DMS79 (cell line): ENCODE results near the gene GNAI3.
A peak's percentile ranks its signal among the peaks of the same experiment; 100 is the strongest.

ENCODE experiments used
- DNase-seq: peaks from one replicate; lab custom pipeline; 2025; lab: John Stamatoyannopoulos, UW

GNAI3 gene

DNA sequence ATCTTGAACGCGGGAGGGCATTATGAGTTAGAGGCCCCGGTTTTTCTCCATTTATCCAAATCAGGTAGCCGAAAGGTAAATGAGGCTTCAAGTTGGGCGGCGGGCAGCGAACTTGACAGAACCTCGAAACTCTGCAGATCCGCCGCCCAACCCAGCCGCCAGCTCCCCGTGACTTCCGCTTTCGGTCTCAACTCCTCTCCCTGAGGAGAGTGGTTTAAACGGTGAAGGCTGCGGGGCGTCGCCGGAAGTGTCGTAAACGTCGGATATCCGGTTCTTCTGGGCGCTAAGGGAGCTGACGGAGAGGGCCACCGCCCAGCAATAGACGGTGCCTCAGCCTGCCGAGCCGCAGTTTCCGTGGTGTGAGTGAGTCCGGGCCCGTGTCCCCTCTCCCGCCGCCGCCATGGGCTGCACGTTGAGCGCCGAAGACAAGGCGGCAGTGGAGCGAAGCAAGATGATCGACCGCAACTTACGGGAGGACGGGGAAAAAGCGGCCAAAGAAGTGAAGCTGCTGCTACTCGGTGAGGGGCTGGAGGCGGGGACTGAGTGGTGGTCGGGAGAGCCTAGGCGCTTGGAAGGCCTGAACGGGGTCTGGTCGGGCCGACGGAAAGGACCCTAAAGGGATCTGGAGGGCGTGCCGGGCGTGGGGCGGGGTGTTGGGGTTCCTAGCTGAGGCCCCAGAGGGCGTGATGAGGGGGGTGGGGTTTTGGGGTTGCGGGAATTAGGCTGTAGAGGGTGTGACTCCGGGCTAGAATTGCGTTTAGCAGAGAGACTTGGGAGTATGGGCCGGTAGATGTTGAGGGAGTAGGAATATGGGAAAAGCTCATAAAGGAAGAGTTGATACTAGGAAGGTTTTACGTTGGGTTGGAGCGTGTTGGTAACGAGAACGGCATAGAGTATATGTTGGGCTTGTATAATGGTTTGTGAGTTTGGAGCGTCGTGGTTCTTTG, at the start of gene GNAI3:
Gene GNAI3, plus strand, starts transcription at position 295 of the 947 bp plus-strand sequence. Its CDS starts 106 bp downstream, at position 401.
- peak; percentile 92 for DNase-seq

DNA sequence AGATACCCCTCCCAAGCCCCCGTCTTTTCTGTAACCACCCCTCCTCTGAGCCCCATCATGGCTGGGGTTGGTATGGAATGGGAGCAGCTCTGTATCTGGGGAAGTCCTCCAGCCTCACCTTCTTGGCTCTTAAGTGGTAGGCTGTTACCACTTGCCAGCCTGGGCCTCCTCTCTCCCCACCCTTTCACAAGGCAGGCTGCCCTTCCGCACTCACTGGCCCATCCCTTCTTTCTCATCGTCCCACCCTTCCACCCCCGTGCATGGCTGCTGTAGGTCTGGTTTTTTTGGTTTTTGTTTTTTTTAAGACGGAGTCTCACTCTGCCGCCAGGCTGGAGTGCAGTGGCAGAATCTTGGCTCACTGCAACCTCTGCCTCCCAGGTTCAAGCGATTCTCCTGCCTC, 49.3 kb upstream of the GNAI3 start:
- no peak for DNase-seq

DNA sequence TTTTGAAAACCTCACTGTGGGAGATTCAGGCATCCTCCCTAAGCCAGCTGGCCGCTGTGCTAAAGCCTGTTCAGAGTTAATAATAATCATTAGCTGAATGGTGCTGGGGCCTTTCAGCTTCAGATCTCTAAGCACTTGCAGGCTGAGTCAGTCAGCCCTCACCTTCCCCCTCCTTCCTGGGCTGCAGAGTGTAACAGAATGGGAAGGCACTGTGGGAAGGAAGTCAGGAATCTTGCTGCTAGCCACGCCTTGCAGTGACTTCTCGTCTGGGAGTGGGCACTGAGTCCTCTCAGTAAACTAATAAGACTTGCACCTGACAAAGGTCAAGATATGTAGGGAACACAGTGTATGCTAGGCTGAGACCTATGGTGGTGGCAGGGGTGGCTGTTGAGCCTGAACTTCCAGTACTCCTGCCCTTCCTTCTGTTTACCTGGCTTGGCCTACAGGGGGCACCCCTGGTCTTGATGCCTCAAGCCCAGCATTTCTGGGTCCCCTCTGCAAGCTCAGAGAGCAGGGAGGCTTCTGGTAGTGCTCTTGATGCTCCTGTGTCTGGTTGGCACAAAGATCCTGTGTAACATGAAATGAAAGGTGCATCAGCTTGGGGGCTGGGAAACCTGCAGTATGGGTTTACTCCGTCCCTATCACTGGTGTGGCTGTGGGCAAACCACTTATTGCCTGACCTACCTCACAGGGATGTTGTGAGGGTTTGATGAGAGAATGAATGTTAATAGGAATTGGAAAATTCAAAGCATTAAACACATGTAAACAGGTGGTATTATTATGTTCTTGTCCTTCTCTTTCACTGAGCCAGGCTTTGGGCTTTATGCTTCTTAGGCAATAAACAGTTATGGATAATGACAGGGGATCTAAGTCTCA, 48.5 kb upstream of the GNAI3 start:
- peak; percentile 36 for DNase-seq

DNA sequence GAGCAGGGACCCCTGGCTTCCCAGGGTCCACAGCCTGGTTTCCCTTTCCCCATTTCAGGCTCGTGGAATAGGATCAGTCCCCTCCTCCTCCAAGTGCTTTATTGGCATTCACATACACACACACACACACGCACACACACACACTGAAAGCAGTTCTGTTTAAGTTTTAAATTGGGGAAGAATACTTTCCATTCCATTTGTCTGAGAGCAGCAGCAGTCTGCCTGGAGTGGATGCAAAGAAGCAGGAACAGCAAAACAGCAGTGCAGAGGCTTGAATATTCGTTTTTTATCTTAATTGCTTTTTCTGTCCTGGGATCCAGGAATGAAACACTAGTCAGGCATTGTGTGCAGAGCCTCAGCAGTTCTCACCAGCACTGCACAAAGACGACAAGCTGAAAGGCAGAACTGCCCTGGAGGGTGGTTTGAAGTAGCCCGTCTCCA, 47.5 kb upstream of the GNAI3 start:
- DNase-seq: no peak

DNA sequence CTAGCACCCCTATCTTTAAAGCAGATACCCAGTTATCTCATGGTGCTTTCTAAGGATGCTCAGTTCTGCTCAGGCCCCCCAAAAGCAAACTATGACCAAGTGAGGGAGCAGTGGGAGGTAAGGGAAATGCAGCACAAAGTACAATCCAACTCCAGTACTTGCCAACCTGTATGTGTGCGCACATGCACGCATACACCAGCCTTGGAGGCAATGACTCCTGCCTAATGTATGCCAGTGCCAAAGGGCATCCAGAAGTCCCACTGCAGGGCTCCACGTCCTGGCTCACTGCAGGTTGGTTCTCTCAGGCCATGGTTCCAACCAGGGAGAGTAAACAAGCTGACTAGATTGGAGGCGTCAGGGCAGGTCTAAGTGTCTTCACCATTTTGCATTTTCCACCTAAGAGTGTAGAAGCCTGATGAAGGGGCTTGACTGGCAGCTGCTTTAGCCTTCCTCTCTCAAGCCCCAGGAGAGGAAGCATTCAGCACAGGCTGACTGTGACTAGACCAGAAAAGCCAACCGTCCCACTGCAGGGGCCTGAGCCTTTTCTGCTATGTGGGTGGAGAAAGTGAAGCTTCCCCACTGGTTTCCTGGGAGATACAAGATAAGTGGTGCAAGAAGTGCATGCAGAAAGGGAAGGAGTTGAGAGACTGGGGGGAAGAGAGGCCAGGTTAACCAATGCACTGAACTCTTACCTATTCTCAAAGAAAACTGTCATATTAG, 46.6 kb upstream of the GNAI3 start:
- DNase-seq: no peak

DNA sequence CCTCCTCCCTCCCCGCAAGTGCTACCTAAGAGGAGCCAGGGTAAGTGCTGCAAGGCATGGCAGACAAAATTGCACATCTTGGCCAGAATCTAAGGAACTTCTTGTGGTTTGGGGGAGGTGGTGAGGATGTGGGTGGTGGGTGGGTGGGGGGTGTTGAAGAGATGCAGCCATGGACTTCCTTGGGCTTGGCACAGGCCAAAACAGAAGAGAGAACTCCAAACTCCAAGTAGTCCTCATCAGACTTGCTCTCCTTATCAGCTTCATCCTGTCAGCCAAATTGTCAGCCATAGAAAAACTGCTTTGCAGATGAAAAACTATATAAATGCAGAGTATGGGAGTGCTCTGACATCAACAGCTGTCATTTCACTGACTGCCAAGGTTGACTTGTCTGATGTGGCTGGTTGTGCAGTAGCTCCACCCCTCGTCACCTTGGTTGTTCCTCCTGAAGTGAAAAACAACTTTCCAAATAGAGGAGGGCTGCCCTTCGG, 46.0 kb upstream of the GNAI3 start:
- no peak for DNase-seq

DNA sequence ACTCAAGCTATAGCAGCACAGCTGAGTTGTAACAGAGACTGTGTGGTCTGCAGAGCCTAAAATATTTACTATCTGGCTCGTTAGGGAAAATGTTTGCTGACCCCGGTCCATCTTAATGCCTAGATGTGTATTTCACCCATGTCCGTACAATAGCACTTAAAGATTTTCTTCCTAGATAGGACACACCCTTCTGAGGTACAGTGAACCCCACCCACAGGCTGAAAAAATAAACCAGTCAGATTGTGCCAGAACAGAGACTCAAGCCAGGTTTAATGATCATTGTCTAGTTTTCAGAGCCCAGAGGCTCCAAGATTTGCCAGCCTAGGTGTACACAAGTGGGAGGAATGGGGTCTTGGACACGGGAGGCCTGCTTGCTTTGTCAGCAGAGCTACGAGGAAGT, 44.5 kb upstream of the GNAI3 start:
- DNase-seq: no peak

DNA sequence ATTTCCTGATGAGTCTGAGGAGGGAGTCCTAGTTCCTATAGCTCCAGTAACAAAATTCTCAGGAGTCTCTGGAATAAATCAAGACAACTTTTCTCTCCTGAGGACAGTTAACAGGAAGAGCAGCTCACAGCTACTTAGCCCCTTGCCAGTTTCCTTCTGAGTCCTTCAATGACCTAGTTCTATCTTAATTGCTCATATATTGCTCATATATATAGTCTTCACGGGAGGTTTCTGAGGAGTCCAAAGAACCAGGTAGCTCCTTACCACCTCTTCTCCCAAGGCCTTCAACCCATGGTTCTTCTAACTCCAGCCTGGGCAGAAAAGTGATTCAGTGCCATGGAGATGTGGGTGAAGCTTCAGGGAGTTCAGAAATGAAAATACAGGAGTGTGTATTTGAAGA, 43.4 kb upstream of the GNAI3 start:
- DNase-seq: no peak

DNA sequence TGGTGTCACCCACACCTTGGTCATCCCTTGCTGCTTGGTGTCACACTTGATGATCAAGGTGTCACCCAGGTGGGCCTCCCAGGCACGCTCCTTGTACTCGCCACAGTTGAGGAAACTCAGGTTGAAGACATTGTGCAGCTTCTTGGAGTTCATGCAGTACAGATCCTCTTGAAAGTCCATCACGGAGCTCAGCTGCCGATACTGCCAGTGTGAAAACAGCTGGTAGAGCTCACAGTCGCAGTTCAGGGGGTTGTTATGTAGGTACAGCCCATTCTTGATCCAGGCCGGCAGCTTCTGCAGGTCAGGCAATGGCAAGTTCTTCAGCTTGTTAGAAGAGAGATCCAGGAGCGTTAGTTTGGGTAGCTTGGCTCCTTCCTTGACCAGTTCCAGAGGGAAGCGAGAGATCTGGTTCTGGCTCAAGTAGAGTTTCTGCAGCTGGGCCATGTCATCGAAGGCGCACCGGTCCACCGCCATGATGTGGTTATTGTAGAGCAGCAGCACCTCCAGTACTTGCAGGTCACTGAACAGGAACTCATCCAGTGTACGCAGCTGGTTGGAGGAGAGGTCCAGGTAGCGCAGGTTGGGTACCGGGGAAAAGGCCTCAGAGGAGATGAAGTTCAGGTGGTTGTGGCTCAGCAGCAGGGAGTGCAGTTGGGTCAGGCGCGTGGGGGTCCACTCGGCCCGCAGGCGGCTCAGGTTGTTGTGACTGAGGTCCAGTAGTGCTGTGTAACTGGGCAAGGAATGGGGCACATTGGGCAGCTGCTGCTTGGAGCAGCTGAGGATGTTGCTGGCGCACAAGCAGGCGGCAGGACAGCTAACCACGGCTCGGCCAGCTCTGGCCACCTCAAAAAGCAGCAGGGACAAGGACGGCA, 40.2 kb upstream of the GNAI3 start:
- no peak for DNase-seq

DNA sequence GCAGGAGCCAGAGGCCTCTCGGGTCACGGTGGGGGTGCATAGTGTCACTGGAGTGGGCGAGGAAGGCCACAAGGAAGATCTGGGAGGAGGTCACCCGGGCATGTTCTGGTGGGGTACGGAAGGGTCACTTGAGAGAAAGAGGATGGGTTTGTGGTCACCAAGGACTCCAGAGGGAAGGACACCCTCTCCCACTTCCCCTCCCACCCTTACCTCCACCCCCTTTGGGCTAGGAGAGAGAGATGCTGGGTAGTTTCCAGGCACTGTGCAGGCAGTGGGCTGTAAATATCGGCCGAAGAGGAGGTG, 39.6 kb upstream of the GNAI3 start:
- DNase-seq: no peak

DNA sequence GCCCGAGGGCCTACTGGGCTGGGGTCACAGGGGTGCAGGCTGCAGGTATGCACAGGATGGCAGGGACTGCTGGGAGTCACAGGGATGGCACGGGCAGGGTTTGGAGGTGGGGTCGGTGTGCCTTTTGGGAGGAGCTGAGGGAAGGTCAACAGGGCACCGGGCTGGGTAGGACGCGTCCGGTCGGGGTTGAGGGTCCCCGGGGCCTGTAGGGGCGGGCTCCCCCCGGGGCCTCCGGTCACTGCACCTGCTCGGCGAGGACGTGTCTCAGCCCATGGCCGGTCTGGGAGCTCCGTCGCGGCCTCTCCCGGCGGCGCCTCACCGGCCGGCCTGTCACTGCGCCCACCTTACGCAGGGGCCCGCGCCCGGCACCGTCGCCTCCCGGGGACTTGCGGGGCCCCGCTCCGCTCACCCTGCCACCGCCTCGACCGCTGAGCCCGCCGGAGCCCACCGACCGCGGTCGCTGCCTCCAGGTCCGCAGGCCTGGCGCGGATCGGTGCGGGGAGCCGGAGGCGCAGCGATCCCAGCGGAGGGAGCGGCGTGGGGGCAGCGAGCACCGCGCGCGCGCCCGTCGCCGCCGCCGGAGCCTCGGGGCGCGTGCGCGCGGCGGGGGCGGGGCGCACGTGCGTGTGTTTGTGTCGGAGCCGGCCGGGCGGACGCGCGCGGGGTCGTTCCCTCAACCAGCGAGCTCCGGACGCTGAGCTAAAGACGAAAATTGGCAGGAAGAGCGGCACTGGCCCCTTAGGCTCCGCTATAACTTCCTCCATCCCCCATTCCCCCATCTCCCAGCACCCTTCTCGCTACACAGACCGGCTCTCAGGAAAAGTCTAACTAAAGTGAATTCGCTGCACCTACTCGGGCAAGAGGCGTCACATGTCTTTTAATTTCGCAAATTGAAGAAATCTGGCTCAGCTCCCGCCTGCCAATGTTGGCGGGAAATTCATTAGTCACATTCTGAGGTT, 39.0 kb upstream of the GNAI3 start, which contains the start of gene AMIGO1:
Gene AMIGO1, minus strand, starts transcription at position 552 of the 959 bp plus-strand sequence. CDS start 815 bp downstream, outside the sequence.
- peak; percentile 9 for DNase-seq

DNA sequence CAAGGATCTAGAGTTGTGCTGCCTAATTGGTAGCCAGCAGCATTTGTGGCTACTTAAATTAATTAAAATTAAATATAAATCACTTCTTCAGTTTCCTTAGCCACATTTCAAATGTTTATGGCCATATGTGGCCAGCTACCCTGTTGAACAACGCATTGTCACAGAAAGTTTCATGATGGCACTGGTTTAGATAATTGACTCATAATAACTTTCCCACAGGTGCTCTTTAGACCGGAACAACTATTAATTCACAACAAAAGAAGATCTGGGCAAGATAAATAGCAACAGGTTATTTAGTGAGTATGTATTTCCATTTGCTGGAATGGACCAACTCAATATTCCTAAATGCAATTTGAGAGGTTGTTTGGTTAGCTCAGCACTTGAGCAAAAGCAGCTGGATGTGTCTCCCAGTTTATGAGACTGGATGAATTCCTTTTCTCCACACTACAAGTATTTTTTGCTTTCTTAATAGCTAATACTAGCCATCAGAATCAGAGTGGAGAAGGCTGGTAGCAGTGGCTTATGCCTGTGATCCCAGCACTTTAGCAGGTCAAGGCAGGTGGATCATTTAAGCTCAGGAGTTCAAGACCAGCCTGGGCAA, 35.2 kb upstream of the GNAI3 start:
- DNase-seq: peak; percentile 57

DNA sequence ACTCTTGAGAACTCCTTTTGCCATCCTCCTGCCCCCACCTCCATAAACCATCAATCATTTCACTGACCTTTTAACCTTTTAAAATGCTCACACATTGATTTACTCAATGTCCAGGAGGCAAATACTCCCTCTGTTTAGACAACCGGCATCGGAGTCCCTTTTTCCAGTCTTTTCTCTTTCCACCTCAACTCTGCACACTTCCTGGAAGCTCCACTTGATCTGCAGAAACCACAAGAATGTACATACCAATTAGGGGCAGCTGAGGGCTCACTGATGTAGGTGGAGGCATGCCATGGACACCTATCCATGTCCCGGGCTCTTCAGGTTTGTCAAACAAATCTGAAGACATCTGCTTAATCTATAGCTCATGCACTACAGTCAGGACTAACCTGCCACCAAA, 33.6 kb upstream of the GNAI3 start:
- no peak for DNase-seq

DNA sequence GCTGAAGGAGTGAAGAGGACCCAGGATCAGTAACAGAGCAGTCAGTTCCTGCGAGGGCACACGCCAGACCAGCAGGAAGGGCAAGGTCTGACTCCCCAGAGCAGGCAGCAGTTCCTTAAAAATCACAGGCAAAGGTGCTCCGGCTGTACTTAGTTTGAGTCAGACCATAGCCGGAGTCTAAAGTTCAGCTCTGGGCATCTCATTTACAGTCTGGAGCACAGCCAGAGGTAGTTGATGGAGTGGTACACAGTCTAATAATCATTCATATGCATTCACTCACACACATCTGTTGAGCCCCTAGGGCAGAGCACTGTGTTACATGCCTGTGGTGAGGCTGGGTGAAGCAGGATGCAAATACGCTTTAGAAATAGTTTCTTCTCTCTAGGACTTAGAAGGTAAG, 31.5 kb upstream of the GNAI3 start:
- peak; percentile 3 for DNase-seq

DNA sequence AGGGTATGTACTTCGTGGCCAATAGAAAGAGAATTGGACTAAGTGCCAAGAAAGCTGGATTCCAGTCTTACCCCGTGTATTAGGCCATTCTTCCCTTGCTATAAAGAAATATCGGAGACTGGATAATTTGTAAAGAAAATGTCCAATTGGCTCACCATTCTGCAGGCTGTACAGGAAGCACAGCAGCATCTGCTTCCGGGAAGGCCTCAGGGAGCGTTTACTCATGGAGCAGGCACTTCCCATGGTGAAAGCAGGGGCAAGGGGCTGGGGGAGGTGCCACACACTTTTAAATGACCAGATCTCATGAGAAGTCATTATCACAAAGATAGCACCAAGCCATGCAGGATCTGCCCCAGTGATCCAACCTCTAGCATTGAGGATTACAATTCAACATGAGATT, 31.1 kb upstream of the GNAI3 start:
- DNase-seq: no peak

DNA sequence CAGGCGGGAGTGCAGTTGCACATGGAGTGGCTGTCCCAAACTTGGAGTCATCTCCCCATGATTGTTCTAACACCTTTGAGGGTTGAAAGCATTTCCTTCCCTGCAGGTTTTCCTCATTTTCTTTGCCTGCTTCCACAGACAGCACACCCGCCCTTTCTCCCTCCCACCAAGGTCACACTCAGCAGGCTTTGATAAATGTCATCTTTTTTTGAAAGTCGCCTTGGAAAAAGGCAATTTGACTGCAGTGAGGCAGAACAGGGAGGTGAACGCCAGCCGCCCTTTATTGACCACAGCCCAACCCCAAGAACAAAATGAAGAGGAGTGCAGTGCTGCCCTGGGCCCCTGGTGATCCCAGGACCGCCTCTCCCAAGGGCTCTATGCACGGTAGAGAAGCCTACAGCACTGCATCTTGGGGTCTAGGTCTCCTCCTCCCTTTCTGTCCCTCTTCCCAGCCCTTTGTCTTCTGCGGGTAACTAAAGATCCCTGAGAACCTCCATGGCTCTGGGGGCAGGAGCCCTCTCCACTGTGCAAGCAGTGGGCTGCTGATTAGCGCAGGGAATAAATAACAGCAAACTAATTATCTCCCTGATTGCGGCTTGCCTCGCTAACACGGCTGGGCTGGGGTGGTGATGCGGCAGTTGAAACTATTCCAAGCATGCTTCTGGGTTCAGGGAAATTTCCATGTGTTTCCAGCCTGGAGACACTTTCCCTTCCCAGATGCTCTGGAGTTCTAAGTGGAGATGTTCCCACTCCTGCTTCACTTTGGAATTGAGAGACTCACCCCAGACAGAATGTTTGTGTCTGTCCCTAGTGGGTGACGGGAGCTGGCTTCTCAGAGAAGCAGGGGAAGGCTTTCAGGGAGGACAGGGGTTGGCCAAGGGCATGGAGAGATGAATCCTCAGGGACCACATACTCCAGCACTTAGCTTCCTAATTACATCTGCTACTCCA, 27.1 kb upstream of the GNAI3 start:
- no peak for DNase-seq

DNA sequence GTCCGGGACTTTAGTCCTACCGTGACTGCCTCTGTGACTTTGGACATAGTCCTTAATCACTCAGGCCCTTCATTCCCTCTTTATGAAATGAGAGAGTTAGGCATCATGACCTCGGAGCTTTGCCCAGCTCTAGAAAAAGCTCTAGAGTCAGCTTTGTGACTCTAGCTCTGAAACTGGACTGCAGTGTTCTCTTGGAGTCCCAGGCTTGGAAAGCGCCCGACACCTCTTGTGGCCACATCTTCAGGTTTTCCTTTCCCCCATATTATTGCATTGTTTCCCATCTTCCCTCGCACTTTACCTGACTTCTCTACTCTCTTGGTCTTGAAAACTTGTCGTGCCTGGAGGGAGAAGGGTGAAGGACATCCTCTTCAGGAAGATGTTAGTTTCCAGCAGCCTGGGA, 26.4 kb upstream of the GNAI3 start:
- no peak for DNase-seq

DNA sequence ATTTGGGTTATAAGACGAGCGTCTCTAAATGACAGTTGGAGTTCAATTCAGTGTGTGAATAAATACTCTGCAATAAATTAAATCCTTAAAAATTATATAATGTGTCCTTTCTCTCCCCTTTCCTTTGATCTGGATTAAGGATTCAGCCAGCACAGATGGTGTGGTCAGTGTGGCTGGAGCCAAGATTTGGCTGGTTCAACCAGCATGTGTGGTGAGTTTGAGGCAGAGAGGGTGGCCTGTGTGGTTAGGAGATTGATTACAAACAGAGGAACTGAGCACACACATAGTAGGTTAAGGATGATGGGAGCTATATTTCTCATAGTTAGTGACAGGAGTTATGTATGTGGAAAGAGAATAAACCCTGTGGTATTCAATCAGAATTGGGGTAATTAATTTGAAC, 24.7 kb upstream of the GNAI3 start:
- no peak for DNase-seq
